ENCODE data around the gene NFKBIB. TPM values are rescaled to one million over a fixed set of nuclear protein-coding genes. Genes with fewer than 3 reads are reported as not detected.

NFKBIB gene
- total RNA-seq, 1 donor from 2014 or later: 15.3 TPM

DNA sequence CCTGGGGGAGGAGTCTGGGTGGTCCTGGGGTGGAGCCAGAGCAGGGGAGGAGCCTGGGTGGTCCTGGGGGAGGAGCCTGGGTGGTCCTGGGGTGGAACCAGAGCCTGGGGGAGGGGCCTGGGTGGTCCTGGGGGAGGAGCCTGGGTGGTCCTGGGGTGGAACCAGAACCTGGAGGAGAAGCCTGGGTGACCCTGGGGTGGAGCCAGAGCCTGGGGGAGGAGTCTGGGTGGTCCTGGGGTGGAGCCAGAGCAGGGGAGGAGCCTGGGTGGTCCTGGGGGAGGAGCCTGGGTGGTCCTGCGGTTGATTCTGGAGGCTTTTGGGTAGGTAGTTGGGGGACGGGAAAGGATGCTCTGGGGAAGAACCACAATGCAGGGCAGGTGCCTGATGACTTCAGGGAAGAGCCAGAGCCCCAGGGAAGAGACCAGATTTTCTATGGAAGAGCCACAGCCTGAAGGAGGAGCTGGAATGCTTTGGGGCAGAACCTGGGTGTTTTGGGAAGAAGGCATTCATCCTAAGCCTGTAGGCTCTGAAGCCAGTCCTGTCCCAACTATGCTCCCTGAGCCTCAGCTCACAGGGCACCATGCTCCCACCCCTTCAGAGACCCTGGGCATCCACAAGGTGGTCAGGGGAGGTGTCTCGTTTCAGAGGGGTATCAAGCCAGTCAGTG lies 45.9 kb downstream of the NFKBIB start:
- no peak overlapping the region for H3K4me3 Mint-ChIP-seq (ENCODE audit: unreplicated experiment)
- H3K27me3 Mint-ChIP-seq (ENCODE audit: low read depth): no peaks in the 10 kb centered on the region
- H3K27ac Mint-ChIP-seq (ENCODE audit: unreplicated experiment): no peak overlapping the region
- peaks cover 9% of the 10 kb centered on the region for H3K4me1 Mint-ChIP-seq (ENCODE audit: low read depth)
- DNase-seq (ENCODE audit: low spot score): peak; percentile 30
- H3K9me3 Mint-ChIP-seq (ENCODE audit: low read depth): no peaks in the 10 kb centered on the region
- peaks cover 14% of the 10 kb centered on the region for H3K36me3 Mint-ChIP-seq (ENCODE audit: low read depth)
- TF ChIP-seq, protein P1, sequence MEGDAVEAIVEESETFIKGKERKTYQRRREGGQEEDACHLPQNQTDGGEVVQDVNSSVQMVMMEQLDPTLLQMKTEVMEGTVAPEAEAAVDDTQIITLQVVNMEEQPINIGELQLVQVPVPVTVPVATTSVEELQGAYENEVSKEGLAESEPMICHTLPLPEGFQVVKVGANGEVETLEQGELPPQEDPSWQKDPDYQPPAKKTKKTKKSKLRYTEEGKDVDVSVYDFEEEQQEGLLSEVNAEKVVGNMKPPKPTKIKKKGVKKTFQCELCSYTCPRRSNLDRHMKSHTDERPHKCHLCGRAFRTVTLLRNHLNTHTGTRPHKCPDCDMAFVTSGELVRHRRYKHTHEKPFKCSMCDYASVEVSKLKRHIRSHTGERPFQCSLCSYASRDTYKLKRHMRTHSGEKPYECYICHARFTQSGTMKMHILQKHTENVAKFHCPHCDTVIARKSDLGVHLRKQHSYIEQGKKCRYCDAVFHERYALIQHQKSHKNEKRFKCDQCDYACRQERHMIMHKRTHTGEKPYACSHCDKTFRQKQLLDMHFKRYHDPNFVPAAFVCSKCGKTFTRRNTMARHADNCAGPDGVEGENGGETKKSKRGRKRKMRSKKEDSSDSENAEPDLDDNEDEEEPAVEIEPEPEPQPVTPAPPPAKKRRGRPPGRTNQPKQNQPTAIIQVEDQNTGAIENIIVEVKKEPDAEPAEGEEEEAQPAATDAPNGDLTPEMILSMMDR (IDR thresholded peaks at IDR 0.05): no peak

DNA sequence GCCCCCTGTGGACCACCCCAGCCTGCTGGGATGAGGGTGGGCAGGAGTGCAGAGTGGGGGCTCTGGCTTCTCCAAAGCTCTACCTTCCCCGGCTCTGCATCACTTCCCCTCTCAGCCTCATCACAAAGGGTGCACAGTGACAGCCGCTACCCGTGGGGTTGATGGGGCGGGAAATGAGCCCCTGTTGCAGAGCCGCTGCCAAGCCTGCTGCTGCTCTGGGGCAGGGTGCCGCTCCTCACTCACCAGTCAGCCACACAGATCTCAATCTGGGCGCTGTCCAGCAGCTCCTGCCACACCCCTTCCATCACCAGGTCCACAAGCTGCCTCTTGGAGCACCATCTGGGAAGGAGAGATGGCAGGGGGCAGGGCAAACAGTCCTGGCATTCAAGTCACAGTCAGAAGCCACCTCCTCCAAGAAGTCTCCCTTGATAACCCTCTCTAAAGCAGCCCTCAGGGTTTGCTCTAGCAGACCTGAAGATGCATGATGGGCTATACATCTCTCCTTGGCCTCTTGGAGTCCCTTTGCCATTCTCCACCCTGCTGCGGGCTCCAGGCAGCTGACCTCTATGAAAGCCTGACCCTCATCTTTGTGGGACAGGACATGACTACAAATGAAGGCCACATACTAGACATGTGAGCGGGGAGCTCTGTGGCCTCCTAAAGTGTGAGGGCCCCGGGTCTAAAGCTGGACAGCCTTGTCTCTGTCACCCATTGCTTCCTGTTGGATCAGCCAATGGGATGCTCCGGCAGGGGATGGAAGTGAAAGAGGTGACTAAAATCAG lies 46.7 kb downstream of the NFKBIB start:
- peak; percentile 59 for DNase-seq (ENCODE audit: low spot score)
- TF ChIP-seq, protein P1 (IDR thresholded peaks at IDR 0.05): no peak
- H3K4me1 Mint-ChIP-seq (ENCODE audit: low read depth): peaks cover 9% of the 10 kb centered on the region
- H3K4me3 Mint-ChIP-seq (ENCODE audit: unreplicated experiment): no peak overlapping the region
- peaks cover 14% of the 10 kb centered on the region for H3K36me3 Mint-ChIP-seq (ENCODE audit: low read depth)
- H3K9me3 Mint-ChIP-seq (ENCODE audit: low read depth): no peaks in the 10 kb centered on the region
- no peaks in the 10 kb centered on the region for H3K27me3 Mint-ChIP-seq (ENCODE audit: low read depth)
- H3K27ac Mint-ChIP-seq (ENCODE audit: unreplicated experiment): no peak overlapping the region

DNA sequence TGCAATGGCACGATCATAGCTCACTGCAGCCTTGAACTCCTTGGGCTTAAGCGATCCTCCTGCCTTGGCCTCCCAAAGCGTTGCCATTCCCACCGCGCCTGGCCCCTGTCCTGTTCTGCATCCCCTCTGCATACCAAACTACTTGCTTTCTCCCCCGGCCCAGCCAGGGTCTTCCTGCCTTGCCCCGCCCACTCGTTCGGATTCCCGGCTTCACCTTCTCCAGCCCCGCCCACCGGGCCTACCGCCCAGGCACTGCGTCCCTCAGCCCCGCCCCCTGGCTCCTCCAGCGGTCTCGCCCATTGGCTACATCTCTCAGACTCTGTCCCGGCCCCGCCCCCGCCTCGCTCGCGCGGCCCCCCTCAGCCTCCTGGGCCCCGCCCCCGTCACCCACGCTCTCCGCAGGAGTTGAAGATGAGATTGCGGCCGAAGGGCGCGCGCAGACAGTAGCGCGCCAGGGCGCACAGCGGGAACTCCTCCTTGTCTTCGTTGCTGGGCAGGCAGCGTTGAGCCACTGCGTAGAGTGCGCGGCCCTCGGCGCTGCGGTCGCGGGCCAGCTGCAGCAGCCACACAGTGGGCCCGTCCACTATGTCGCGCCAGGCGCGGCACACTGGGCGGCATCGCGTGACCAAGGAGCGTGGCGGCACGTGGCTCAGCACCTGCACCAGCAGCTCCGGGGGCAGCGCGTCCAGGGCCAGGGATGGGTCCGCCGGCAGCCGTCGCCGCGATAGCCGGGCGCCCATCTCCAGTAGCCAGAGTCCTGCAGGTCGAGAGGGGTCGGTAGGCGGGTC lies 50.0 kb downstream of the NFKBIB start:
- H3K36me3 Mint-ChIP-seq (ENCODE audit: low read depth): peaks cover 15% of the 10 kb centered on the region
- TF ChIP-seq, protein P1 (IDR thresholded peaks at IDR 0.05): no peak
- no peaks in the 10 kb centered on the region for H3K9me3 Mint-ChIP-seq (ENCODE audit: low read depth)
- peak overlapping the region; percentile 66 for H3K27ac Mint-ChIP-seq (ENCODE audit: unreplicated experiment)
- H3K4me3 Mint-ChIP-seq (ENCODE audit: unreplicated experiment): peak overlapping the region; percentile 65
- H3K4me1 Mint-ChIP-seq (ENCODE audit: low read depth): peaks cover 25% of the 10 kb centered on the region
- no peaks in the 10 kb centered on the region for H3K27me3 Mint-ChIP-seq (ENCODE audit: low read depth)
- peak; percentile 95 for DNase-seq (ENCODE audit: low spot score)

DNA sequence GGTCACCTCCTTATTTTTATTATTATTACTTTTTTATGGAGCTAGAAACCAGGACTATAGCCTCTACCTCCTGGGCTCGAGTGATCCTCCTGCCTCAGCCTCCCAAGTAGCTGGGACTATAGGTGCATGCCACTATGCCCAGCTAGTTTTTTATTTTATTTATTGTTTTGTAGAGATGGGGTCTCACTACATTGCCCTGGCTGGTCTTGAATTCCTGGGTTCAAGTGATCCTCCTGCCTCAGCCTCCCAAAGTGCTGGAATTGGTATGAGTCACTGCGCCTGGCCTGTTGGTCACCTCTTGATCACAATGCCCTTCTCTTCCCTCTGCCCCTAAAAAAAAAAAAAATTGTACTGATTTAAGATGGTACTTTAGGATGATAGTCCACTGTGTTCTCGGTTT lies 51.4 kb downstream of the NFKBIB start:
- Mint-ChIP-seq H3K36me3 (ENCODE audit: low read depth) (peaks cover 13% of the 10 kb centered on the region), H3K4me1 (ENCODE audit: low read depth) (peaks cover 25% of the 10 kb centered on the region), H3K27me3 (ENCODE audit: low read depth) (no peaks in the 10 kb centered on the region), H3K27ac (ENCODE audit: unreplicated experiment) (no peak overlapping the region), H3K4me3 (ENCODE audit: unreplicated experiment) (no peak overlapping the region), H3K9me3 (ENCODE audit: low read depth) (no peaks in the 10 kb centered on the region)
- TF ChIP-seq, protein P1 (IDR thresholded peaks at IDR 0.05): no peak
- DNase-seq (ENCODE audit: low spot score): no peak

All from chondrocyte (in vitro differentiated cells).